D721Med (cell line): Measurements from ENCODE around the gene PDSS2.

Experiments used
- DNase-seq: peaks from one replicate; pipeline ENCODE4 v3.0.0; 2011; ENCODE audit warnings: low spot score; ENCODE audit not compliant: insufficient read length
- FAIRE-seq: peaks from 2 replicates; lab custom pipeline; 2011; peaks lifted over from hg19 to GRCh38; lab: Jason Lieb, UNC
- CTCF ChIP-seq: IDR thresholded peaks from 2 replicates; pipeline ENCODE4 v1.5.1; 2012; ENCODE audit warnings: mild to moderate bottlenecking, control low read depth; ENCODE audit not compliant: insufficient read depth; ENCODE audit errors: missing control alignments

The PDSS2 gene

DNA sequence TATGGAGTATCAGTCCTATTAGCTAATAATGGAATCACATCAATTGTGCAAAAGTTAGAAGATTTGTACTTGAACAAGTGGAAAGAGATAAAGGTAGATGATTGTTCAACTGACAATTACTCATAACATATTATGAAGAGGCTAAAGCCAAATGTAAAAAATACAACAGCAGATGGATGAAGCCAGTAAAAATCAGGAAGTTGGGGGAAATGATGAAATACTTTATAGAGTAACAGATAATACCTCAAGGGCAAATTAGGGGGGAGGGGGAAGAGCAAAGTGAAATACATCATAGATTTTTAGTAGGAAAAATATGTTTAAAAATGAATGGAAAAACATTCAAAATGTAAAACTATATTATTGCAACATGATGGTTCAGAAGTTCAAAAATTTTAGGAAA, 114.0 kb downstream of the PDSS2 start:
- DNase-seq (no peak), FAIRE-seq (no peak)
- no peak for TF ChIP-seq CTCF

GRCh38 chr6:107344981-107345380, 114.4 kb downstream of the PDSS2 start:
- TF ChIP-seq CTCF = no peak
- FAIRE-seq = no peak
- no peak for DNase-seq

GRCh38 chr6:107344383-107344782, 115.0 kb downstream of the PDSS2 start:
- no peak for DNase-seq
- no peak for FAIRE-seq
- TF ChIP-seq CTCF = no peak

GRCh38 chr6:107342144-107342543, 117.2 kb downstream of the PDSS2 start:
- FAIRE-seq (no peak), DNase-seq (no peak)
- TF ChIP-seq CTCF = no peak

GRCh38 chr6:107340881-107341280, 118.5 kb downstream of the PDSS2 start:
- FAIRE-seq (peak; percentile 69), DNase-seq (no peak)
- no peak for TF ChIP-seq CTCF

DNA sequence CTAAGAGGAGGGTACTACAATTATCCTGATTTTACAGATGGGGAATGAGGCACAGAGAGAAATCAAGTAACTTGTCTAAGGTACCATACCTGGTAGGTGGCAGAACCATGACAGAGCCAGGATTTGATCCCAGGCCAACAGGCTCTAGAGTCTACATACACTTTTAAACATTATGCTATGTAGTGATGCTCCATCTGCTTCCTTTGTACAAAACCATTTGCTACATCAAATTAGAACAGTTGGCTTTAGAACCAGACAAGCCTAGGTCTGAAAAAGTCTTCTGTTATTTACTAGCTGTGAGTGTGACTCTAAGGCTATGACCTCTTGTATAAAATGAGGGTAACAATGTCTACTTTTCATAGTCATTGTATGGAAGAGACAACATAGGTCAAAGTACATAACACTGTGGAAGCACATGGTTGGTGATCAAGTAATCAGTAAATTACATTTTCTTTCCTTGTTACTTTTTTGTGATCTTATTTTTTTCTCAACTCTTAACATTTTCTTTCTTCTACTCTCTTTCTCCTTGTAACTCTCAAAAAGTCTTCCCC, 122.1 kb downstream of the PDSS2 start:
- no peak for DNase-seq
- FAIRE-seq = peak; percentile 87
- no peak for TF ChIP-seq CTCF

- DNase-seq (no peak), FAIRE-seq (no peak)
- TF ChIP-seq CTCF = no peak
Observed at GRCh38 chr6:107334026-107334425, 125.3 kb downstream of the PDSS2 start.
